Rectal smooth muscle tissue (tissue), 1 donor: ENCODE results near the gene SHROOM3.

ENCODE experiments used
- H3K27ac ChIP-seq: one replicate; pipeline ENCODE4 v1.7.0; 2013; ENCODE audit warnings: low read depth, low read length, inconsistent platforms
- H3K27me3 ChIP-seq: one replicate; pipeline ENCODE4 v1.7.0; 2013; ENCODE audit warnings: low read length; ENCODE audit not compliant: control insufficient read depth, insufficient read depth
- H3K36me3 ChIP-seq: one replicate; pipeline ENCODE4 v1.7.0; 2013; ENCODE audit warnings: low read length; ENCODE audit not compliant: control insufficient read depth, insufficient read depth
- H3K4me1 ChIP-seq: one replicate; pipeline ENCODE4 v1.7.0; 2013; ENCODE audit warnings: low read length; ENCODE audit not compliant: control insufficient read depth, insufficient read depth
- H3K4me3 ChIP-seq: one replicate; pipeline ENCODE4 v1.7.0; 2013; ENCODE audit warnings: low read length
- H3K9ac ChIP-seq: one replicate; pipeline ENCODE4 v1.7.0; 2013; ENCODE audit warnings: low read length

SHROOM3 gene

GRCh38 chr4:76657443-76657842 lies 222.4 kb downstream of the SHROOM3 start:
- Histone ChIP-seq H3K27ac (no peak overlapping the region), H3K4me3 (no peak overlapping the region), H3K27me3 (no peaks in the 10 kb centered on the region), H3K4me1 (peaks cover 2% of the 10 kb centered on the region), H3K36me3 (no peaks in the 10 kb centered on the region), H3K9ac (no peak overlapping the region)

- Histone ChIP-seq H3K27ac (no peak overlapping the region), H3K9ac (no peak overlapping the region), H3K36me3 (no peaks in the 10 kb centered on the region), H3K4me3 (no peak overlapping the region), H3K27me3 (no peaks in the 10 kb centered on the region), H3K4me1 (peaks cover 2% of the 10 kb centered on the region)
These were observed 223.4 kb downstream of the SHROOM3 start for GRCh38 chr4:76658231-76659102.

GRCh38 chr4:76659103-76659490 lies 224.1 kb downstream of the SHROOM3 start:
- Histone ChIP-seq H3K4me1 (peaks cover 2% of the 10 kb centered on the region), H3K4me3 (no peak overlapping the region), H3K36me3 (no peaks in the 10 kb centered on the region), H3K9ac (no peak overlapping the region), H3K27me3 (no peaks in the 10 kb centered on the region), H3K27ac (no peak overlapping the region)

- Histone ChIP-seq H3K4me3 (no peak overlapping the region), H3K36me3 (no peaks in the 10 kb centered on the region), H3K9ac (no peak overlapping the region), H3K4me1 (no peaks in the 10 kb centered on the region), H3K27ac (no peak overlapping the region), H3K27me3 (no peaks in the 10 kb centered on the region)
These were observed 228.8 kb downstream of the SHROOM3 start for GRCh38 chr4:76663824-76664223.

GRCh38 chr4:76665153-76665552 lies 230.1 kb downstream of the SHROOM3 start:
- H3K4me1 ChIP-seq = no peaks in the 10 kb centered on the region
- no peak overlapping the region for H3K4me3 ChIP-seq
- no peaks in the 10 kb centered on the region for H3K36me3 ChIP-seq
- H3K27ac ChIP-seq = no peak overlapping the region
- no peaks in the 10 kb centered on the region for H3K27me3 ChIP-seq
- H3K9ac ChIP-seq = no peak overlapping the region

GRCh38 chr4:76665721-76666120 lies 230.7 kb downstream of the SHROOM3 start:
- H3K27ac ChIP-seq = no peak overlapping the region

GRCh38 chr4:76666944-76667532 lies 232.0 kb downstream of the SHROOM3 start:
- Histone ChIP-seq H3K9ac (no peak overlapping the region), H3K27ac (no peak overlapping the region), H3K27me3 (no peaks in the 10 kb centered on the region), H3K4me1 (no peaks in the 10 kb centered on the region), H3K36me3 (no peaks in the 10 kb centered on the region), H3K4me3 (no peak overlapping the region)

More at GRCh38 chr4:76665721-76666120, 230.7 kb downstream of the SHROOM3 start:
- H3K4me3 ChIP-seq = no peak overlapping the region
- H3K27me3 ChIP-seq = no peaks in the 10 kb centered on the region
- H3K36me3 ChIP-seq = no peaks in the 10 kb centered on the region
- H3K9ac ChIP-seq = no peak overlapping the region
- no peaks in the 10 kb centered on the region for H3K4me1 ChIP-seq

- Histone ChIP-seq H3K4me3 (no peak overlapping the region), H3K4me1 (no peaks in the 10 kb centered on the region), H3K9ac (no peak overlapping the region), H3K27me3 (no peaks in the 10 kb centered on the region), H3K36me3 (no peaks in the 10 kb centered on the region), H3K27ac (no peak overlapping the region)
These were observed 235.6 kb downstream of the SHROOM3 start for GRCh38 chr4:76670631-76671030.

- no peaks in the 10 kb centered on the region for H3K36me3 ChIP-seq
- H3K27ac ChIP-seq = no peak overlapping the region
- no peak overlapping the region for H3K9ac ChIP-seq
- H3K4me1 ChIP-seq = no peaks in the 10 kb centered on the region
- no peak overlapping the region for H3K4me3 ChIP-seq
- H3K27me3 ChIP-seq = no peaks in the 10 kb centered on the region
These were observed 238.3 kb downstream of the SHROOM3 start for GRCh38 chr4:76673362-76673761.

- Histone ChIP-seq H3K9ac (no peak overlapping the region), H3K27ac (no peak overlapping the region), H3K4me3 (no peak overlapping the region), H3K4me1 (no peaks in the 10 kb centered on the region), H3K27me3 (no peaks in the 10 kb centered on the region), H3K36me3 (no peaks in the 10 kb centered on the region)
These were observed 240.0 kb downstream of the SHROOM3 start for GRCh38 chr4:76674983-76675382.

- Histone ChIP-seq H3K27me3 (no peaks in the 10 kb centered on the region), H3K27ac (no peak overlapping the region), H3K4me3 (no peak overlapping the region), H3K36me3 (no peaks in the 10 kb centered on the region), H3K4me1 (no peaks in the 10 kb centered on the region), H3K9ac (no peak overlapping the region)
These were observed 242.7 kb downstream of the SHROOM3 start for GRCh38 chr4:76677571-76678326.

GRCh38 chr4:76679691-76680090 lies 244.7 kb downstream of the SHROOM3 start:
- H3K4me3 ChIP-seq = no peak overlapping the region
- no peak overlapping the region for H3K27ac ChIP-seq
- no peaks in the 10 kb centered on the region for H3K36me3 ChIP-seq
- H3K4me1 ChIP-seq = no peaks in the 10 kb centered on the region
- no peak overlapping the region for H3K9ac ChIP-seq
- H3K27me3 ChIP-seq = no peaks in the 10 kb centered on the region
